GM18873 (cell line): ENCODE measurements around the gene ERC2.

Experiments
- ATAC-seq: cut with Tn5 transposase; IDR thresholded peaks from one replicate; pipeline ENCODE4 v1.9.1; 2021; ENCODE audit warnings: mild to moderate bottlenecking, moderate library complexity, moderate number of reproducible peaks; ENCODE audit not compliant: unreplicated experiment, low FRiP score

Gene ERC2

DNA sequence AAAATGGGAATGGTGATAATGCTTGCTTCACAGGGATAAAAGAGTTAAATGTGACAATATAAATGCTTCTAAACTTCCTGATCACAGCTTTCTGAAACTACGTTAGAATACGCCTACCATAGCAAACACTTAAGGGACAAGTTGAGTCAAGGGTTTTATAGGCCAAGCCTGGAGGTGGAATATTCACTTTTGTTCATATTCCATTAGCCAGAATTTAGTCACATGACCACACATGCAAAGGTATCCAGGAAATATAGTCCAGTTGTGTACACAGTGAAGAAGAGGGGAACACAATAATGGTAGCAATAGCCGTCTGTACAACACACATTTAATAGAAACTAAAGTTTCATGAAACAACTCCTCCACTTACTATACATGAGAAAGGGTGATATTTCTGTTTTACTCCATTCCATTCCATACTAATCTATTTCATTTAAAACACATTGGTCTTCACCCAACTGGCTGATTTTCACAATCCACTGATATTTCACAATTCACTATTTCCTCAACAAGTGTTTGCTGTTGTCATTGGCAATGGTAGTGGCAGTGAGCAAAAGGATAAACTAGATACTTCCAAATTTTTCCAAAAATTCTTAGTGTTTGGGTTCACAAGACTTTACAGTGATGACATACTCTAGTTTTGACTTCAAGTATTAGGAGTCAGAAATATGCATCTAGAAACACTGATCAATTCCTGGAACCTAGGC is 270.9 kb downstream of the ERC2 start:
- no peak for ATAC-seq

DNA sequence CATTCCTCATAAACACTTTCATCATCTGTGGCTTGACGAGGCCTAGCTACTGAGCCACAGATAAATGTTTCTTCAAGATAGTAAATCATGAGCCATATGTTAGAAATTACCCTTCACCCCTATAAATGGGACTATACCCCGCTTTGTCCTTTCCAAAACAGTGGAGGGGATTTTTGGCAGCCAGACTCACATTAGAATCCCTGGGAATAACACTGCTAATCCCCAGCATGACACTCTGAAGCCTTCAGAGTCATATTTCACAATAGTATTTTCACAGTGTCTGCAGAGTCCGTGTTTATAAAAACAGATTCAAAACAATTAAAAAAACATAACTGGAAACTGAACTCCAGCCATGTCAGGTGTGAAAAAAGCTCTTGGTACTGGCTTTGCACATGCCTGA is 271.6 kb downstream of the ERC2 start:
- ATAC-seq: no peak

- no peak for ATAC-seq
These were observed 274.7 kb downstream of the ERC2 start for GRCh38 chr3:56193519-56193918.

DNA sequence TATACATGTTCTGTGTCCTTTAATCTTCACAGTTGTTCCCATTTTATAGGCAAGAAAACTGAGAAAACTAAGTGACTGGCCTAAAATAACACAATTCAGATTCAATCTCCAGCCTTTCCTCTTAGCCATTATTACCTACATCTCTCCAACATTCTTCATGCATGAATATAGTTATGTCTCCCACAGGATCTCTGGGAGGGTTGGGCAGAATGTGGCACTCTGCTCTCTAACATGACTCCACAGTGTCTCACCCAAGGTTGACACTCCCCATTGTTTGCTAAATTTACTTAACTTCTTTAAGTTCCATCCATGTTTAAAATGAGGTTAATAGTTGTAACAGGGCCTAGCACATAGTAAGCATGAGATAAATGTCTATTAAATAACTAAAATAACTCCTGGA is 276.3 kb downstream of the ERC2 start:
- no peak for ATAC-seq

DNA sequence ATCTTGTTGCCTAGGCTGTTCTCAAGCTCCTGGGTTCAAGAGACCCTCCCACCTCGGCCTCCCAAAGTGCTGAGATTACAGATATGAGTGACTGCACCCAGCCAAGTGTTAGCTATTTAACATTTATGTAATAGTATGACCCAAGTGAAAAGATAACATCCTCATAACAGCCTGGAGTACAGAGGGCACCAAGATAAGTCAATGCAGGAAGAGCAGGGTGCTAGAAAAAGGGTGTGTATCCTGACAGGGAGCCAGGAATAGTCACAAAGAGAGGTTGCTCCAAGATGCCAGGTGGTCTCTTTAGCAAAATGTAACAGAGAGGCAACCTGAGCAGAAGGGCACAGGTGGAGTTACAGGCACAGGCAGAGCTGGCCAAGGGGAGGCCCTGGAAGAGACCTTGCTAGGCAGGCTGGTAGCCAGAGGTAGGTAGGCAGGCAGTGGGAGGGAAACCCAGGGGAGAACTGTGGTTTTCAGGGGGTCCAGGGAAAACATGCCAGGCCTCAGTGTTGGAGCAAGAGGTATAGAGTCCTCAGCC is 277.4 kb downstream of the ERC2 start:
- no peak for ATAC-seq

GRCh38 chr3:56190130-56190529 is 278.1 kb downstream of the ERC2 start:
- no peak for ATAC-seq

DNA sequence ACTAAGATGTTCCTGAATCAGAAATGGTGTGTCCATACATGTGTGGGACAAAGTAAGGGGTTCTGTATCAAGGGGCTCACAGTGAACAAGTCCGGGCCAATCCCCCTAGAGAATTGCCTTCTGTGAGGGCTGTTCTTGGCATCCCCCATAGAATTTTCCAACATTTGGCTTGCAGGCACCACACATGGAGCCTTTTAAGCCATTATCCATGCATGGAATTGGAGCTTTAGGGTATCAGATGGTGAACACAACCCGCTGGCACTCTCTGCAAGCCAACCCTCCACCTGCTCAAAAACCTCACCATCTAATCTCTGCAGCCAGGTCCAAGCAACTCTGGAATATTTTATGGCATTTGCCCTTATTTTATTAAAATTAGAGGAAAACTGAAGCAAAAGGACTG is 278.7 kb downstream of the ERC2 start:
- no peak for ATAC-seq

GRCh38 chr3:56188201-56188600 is 280.1 kb downstream of the ERC2 start:
- ATAC-seq: no peak

- ATAC-seq: no peak
These were observed 281.2 kb downstream of the ERC2 start for GRCh38 chr3:56187051-56187450.

DNA sequence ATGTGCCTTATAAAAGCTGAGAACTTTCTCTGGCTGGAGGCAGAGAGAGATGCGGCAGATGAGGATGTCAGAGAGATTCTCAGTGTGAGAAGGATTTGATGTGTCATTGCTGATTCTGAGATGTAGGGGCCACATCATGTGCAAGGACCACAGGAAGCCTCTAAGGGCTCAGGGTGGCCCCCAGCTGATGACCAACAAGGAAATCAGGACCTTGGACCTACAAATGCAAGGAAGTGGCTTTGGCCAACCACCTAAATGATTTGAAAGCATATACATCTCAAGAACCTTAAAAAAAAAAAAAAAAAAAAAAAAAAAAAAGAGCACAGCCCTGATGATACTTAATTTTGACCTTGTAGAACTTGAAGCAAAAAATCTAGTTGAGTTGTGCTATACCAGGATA is 282.4 kb downstream of the ERC2 start:
- no peak for ATAC-seq

DNA sequence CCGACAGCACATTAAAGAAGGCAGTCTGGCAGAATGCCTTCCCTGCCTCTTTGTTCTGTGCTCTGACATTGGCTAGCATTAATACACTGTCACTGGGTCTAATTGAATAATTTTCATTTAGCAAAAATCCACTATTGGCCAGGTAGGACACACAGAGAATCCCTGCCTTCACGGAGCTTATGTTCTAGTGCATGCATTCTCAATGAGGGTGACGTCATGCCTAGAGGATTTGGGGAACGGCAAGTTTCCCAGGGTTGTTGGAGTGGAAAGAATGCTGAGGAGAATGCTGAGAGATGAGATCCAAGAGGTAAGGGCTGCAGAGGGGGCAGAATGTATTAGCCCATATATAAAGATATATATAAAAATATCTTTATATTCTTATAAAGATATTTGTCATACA is 284.7 kb downstream of the ERC2 start:
- no peak for ATAC-seq

DNA sequence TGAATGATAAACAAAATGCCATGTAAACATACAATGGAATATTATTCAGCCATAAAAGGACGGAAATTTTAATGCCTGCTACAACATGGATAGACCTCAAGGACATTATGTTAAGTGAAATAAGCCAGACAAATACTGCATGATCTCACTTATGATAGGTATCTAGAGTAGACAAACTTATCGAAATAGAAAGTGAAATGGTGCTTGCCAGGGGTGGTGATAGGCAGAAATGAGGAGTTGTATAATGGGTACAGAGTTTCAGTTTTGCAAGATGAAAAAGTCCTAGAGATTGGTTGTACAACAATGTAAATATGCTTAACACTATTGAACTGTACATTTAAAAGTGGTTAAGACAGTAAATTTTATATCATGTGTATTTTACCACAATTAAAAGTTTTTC is 287.8 kb downstream of the ERC2 start:
- ATAC-seq: no peak

- no peak for ATAC-seq
These were observed 294.7 kb downstream of the ERC2 start for GRCh38 chr3:56173601-56174000.

DNA sequence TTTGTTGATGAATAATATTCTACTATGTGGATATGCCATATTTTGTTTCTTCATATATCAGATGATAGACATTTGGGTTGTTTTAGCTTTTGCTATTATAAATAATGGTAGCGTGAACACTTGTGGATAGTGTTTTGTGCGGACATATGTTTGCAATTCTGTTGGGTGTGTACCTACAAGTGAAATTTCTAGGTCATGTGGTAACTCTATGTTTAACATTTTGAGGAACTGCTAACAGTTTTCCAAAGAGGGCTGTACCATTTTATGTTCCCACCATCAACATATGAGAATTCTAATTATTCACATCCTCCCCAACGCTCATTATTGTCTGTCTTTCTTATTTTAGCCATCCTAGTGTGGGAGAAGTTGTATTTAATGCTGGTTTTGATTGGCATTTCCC is 303.8 kb downstream of the ERC2 start:
- ATAC-seq: no peak

DNA sequence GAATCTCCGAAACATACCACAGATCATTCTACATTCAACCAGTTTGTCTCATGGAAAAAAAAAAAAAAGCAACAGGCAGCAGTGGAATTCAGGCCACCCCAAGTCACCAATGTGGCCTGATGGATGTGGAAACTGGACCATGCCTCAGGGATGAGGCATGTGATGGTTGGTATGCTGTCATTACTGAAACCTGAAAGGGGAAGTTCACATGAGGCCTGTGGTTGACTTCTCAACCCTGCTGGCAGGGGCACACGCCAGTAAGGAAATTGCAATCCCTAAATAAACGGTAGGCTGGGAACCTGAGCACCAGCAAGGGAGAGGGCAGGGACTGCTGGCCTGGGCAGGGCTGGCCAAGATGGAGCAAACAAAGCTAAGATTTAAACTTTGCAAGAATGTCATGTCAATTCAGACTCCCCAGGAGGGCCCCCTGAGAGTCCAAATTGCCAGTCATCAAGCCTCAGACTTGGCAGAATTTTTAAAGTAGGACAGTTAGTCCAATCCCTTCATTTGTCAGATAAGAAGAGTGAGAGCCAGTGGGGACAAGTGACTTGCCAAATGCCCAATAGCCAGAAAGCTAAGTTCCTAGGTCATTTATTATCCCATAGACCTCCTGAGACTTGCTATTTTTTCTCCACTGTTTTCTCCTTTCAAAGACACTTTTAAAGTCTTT is 310.4 kb downstream of the ERC2 start:
- no peak for ATAC-seq

DNA sequence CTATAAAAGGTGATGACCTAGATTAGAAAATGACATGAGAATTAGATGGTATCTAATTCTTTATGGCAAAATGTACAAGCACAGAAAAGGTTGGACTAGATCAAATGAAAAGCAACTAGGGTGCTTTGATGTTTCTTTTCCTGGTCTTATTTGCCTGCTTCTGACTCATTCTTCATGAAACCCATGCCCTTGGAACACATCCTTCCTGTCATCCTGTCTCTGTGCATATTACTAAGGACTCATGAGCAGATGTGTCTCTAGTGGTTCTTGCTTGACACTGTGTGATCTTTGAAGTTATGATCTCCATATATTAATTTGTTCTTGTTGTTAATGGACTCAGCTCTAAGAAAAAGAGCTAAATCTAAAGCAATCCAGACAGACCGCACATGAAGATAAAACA is 314.0 kb downstream of the ERC2 start:
- no peak for ATAC-seq

- ATAC-seq: no peak
These were observed 320.9 kb downstream of the ERC2 start for GRCh38 chr3:56147354-56147753.

GRCh38 chr3:56145410-56145809 is 322.9 kb downstream of the ERC2 start:
- no peak for ATAC-seq

- ATAC-seq: no peak
These were observed 323.5 kb downstream of the ERC2 start for GRCh38 chr3:56144805-56145204.

DNA sequence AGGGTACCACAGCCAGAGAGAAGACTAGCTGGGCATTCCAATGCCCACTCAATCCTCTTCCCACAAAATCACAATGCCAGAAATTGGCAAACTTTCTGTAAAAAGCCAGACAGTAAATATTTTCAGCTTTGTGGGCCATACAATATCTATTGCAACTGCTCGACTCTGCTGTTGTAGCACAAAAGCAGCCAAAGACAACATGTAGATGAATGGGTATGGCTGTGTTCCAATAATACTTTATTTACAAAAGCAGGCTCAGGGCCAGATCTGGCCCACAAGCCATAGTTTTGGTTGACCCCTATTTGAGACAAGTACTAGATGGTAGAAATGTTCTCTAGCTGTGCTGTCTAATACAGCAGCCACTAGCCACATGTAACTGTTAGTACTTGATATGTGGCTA is 330.9 kb downstream of the ERC2 start:
- ATAC-seq: no peak

- no peak for ATAC-seq
These were observed 331.8 kb downstream of the ERC2 start for GRCh38 chr3:56136514-56136913.

DNA sequence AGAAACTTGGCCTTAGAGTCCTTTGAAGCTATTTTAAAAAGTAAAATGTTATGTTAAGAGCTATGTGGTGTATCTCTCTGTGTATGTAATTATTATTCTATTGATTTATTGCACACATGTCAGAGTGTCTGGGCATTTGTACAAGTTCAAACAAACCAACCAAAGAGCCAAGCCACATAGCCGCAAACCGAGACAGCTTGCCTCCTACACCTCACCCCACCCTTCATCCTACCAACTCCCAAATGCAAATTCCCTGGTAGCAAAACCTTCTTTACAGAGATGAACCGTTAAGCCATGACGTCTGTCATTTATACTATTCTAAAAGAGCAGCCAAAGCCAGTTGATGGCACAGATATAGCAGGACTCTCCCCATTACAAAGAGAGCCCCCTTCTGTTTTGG is 332.3 kb downstream of the ERC2 start:
- ATAC-seq: no peak
